Right hindlimb (tissue), 1 donor: ENCODE results near the gene FOSB.

Experiments
- DNase-seq: peaks from one replicate; pipeline ENCODE4 v3.0.0-alpha.2; 2018

FOSB gene

DNA sequence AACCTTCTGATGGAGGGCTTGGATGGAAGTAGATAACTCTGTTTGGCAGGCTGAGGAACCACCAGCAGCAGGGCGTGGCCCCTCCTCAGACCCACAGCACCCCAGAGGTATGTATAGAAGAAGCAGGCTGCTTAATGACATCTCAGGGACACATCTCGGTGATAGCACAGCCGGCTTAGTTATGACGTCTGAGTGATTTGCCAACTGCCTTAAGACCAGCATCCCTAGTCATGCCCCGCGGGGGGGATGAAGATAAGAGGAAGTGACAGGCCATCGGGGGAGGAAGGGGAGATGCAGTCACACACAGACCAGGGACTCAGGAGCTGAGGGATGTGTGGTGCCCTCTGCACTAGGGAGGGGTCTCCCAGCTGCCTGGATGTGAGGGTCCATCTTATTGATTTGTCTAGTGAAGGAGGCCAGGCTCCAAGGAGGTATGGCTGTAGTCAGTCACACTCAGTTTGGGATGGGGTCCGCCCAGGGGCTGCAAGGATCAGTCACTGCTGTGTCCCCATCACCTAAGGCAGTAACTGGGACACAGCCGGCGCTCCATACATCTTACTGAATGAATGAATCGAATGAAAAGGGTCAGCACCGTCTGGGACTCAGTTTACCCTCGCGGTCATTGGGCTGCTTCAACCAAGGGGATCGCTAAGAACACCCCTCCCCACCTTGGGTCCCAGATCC, 24.9 kb upstream of the FOSB start:
- peak; percentile 60 for DNase-seq

DNA sequence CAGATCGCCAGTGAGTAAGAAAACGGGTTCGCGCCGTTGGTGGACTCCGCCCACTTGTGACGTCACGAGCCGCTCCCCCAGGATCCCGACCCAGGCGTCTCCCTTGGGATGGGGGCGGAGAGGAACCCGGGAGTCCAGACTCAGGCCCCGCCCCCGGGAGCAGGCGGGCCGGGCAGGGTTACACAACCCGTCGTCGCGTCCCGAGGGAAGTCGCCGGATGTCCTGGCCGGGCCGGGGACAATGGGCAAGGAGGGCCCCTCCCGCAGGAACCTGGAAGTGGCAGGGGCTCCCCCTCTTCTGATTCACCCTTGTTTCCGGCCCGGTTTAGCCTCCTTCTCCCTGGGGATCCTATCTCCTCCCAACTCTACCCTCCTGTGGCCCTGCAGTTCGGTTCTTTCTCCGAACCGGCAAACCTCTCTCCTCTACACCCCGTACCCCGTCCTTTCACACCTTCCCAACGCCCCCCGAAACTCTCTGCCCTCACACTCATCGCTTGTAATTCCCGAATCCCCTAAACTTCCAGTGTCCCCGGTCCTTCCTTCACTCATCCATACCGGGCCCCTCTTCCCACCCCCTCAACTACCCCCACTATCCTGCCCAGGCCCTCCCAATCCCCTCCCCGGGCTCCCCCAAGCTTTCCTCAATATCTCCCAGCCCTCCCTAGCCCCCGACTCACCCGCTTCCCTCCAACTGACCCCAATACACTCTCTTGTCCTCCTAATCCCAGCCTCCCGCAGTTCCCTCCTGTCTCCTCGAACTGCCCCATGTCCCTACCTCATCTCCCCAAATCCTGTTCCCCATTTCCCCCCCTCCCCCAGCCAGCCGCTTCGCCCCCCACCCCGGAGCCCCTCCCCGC, 24.1 kb upstream of the FOSB start:
- peak; percentile 91 for DNase-seq

DNA sequence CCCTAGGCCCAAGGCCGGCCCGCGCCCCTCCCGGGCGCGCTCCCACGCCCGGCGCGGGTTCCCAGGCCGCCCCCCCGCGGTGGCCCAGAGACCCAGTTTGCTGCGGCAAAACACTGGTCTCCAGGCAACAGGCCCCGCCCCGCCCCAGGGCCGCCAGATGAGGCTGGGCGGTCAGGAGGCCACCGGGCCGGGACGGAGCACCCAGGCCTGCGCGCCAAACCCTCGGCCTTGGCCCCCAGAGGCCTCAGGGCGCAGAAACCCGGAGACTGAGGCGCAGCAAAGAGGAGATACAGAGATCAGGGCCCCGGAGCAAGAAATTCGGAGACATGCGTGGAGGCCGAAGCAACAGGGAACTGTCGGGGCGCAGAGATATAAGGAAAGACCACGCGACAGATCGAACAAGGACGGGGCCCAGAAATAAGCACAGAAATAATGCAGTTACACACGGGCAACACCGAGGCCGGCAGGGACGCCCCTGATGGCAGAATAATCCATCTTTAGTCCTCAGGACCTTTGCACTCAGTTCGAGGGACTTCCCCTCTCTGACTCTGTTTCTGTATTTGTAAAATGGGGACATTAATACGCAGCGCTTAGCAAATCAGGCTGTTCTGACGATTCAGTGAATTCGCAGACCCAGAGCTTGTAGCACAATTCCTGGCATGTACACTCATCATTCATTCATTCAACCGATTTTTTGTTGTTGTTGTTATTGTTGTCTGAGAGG, 23.3 kb upstream of the FOSB start:
- DNase-seq, result peak; percentile 96

DNA sequence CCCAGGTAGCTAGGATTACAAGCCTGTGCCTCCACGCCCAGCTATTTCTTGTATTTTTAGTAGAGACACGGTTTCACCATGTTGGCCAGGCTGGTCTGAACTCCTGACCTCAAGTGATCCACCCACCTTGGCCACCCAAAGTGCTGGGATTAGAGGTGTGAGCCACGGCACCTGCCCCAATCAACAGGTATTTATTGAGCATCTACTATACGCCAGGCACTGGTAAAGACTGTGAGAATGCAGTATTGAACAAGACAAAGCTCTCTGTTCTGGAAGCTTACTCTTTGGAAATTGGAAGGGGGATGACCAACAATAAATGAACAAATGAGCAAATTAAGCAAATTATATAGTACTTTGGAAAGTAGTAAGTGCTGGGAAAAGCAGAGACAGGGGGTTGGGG, 22.7 kb upstream of the FOSB start:
- no peak for DNase-seq

DNA sequence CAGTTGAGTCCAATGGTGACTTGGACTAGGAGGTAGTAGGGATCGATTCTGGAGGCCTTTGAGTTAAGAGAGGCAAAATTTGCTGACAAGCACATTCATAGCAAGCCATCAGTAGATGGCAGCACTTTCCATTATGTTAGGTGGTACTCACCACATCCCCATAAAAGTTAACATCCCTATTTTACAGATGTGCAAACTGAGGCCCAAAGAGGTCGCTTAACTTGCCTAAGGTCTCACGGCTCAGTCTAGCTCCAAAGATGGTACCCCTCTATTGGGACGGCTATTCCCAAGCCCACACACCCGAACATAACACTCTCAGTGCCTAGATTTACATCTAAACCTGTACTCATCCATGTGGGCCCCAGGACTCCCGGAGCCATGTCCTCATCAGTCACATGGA, 21.5 kb upstream of the FOSB start:
- DNase-seq, result no peak

DNA sequence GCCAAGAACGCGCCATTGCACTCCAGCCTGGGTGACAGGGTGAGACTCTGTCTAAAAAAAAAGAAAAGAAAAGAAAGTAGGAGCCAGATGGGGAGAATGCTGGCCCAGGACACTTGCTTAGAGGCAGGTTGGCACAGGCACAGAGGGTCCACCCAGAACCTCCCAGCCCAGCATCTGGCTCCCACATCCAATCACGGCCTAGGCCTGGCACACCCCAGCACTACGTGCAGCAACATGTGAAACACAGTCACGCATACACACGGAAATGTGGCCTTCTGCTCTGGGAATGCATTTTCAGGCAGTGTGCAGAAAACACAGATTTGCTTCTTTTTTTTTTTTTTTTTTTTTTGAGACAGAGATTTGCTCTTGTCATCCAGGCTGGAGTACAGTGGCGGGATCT, 20.9 kb upstream of the FOSB start:
- peak; percentile 65 for DNase-seq

DNA sequence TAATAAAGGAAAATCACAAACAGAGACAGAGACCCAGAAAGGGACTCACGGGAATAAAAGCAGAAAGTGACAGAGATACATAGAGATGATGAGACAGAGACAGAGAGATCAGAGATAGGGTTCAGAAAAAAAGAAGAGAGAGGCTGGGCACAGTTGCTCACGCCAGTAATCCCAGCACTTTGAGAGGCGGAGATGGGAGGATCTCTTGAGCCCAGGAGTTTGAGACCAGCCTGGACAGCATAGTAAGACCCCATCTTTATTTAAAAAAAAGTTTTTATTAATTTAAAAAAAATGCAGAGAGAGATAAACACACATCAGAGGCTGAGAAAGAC, 19.4 kb upstream of the FOSB start:
- no peak for DNase-seq

DNA sequence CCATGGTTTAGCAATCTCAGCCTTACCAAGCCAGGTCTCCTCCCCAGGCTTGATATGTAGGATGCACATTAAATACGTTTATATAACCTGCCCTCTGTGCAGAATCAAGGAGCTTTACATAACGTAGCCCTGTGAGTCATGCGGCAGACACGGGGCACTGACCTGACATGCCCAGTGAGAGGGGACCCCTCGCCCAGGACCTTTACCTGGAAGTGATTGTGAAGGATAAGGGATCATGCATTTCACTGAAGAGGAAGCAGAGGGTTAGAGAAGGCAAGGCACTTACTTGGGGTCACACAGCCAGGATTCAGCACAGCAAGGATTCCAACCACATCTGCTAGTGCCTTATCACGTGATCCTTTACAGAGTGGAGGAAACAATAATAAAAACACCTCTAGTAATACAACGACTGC, 18.9 kb upstream of the FOSB start:
- DNase-seq, result no peak

DNA sequence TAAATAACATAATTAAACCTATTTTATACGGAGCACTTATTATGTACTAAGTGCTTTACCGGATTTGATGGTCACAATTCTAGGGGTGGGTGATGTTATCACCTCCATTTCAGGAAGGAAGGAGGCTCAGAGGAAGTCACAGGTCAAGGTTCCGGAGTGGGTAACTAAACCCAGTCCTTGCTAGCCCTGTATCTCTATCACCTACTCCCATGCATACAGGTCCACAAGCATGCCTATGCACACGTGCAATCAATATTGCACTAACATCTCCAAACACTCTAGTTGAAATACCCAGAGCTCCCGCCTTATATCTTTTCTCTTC, 17.8 kb upstream of the FOSB start:
- DNase-seq, result no peak

DNA sequence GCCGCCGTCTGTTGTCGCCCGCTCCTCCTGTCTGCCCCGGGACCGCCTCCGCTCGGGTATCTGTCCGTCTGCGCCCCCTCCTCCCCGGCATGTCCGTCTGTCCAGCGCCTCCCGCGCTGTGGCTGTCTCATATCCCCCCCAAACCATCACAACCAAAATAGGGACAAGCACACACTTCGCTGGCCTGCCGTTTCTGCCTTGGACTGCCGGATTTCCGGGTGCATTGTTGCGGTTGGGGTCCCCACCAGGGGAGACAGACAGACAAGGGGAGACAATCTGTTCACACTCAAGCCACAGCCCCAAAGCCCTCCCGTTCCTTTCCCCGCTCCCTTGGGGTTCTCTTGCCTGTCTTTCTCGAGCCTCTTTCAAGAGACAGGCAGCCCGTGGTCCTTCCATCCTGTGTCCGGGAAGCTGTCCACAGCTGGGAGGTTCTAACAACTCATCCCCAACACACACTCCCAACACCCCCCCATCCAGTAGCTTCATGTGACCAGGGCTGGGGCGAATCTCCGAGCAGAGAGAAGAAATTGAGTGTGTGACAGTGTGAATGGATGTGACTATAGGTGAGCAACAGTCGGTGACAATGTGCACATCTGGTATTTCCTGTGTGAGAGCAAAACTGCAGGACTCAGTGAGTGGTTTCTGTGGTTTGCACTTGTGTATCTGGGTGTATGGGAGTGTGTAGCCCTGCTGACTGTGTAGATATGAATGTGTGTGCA, 16.5 kb upstream of the FOSB start:
- DNase-seq, result peak; percentile 77

DNA sequence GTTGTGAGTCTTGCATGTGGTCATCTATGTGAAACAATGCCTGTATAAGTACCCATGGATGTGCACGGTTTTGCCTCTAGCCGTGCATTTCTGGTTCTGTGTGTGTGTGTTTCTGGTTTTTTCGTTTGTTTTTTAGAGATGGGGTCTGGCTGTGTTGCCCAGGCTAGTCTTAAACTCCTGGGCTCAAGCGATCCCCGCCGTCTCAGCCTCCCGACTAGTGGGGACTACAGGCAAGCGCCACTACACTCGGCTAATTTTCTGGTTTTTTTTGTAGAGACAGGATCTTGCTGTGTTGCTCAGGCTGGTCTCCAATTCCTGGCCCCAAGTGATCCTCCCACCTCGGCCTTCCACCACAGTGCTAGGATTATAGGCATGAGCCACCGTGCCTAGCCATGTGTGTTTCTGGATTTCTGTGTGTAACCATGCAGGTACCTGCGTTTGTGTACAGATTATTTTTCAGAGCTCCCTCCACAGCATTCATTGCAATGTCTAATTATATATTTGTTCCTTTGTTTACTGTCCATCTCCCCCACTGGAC, 15.9 kb upstream of the FOSB start:
- no peak for DNase-seq

DNA sequence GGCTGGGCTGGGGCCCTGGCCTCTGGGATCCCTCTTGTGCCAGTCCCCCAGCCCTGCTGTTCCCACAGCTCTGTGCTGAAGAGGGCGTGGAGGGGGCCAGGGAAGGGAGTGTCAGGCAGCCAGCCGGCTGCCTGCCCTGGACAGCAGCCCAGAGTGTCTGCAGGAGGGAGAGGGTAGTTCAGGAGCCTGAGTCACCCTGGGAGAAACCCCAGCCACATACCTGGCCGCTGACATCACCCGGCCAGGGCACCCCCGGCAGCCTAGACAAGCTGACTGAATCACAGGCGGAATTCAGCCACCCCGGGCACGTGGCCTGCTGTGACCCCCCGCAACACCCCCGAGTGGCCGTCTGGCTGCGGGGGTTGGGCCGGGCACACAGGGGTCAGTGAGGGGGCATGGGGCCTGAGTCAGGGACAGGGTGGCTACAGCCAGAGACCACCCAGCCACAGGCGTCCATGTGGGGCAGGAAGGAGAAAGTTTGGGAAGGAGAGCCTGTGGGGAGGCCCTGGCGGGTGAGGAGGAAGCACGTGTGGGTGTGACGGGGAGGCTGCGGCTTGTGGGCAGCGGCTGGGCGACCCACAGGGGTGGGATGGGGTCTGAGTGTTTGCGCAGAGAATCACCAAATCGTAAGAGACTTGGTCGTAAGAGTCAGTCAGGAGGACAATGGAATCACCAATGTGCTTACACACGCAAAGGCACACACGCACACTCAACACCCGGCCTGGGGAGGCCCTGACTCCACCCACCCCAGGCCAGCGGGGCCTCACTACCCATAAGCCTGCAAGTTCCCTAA, 11.9 kb upstream of the FOSB start:
- DNase-seq, result peak; percentile 96

DNA sequence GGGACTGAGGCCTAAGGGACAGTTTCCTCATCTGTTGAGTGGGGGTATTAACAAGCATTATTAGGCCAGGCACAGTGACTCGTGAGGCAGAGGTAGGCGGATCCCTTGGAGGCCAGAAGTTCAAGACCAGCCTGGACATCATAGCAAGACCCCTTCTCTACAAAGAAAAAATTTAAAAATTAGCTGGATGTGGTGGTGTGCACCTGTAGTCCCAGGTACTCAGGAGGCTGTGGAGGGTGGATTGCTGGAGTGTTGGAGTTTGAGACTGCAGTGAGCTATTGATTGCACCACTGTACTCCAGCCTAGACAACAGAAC, 11.3 kb upstream of the FOSB start:
- DNase-seq, result no peak

DNA sequence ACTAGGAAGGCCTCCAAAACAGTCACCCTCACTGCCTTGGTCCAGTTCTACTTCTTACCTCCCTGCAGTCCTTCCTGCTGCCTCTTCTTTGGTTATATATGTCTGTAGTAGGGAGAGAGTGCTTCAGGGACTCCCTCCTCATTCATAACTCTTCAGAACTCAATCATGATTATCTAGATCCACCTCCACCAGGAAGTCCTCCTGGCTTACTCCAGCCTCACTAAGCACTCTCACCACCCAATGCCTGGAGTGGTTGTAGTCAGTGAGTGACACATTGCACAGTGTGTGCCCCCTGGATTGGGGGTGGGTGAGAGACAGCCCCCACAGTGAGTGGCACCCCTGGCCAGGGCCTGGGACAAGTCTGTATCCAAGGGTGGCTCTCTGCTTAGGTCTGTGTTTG, 10.0 kb upstream of the FOSB start:
- no peak for DNase-seq

DNA sequence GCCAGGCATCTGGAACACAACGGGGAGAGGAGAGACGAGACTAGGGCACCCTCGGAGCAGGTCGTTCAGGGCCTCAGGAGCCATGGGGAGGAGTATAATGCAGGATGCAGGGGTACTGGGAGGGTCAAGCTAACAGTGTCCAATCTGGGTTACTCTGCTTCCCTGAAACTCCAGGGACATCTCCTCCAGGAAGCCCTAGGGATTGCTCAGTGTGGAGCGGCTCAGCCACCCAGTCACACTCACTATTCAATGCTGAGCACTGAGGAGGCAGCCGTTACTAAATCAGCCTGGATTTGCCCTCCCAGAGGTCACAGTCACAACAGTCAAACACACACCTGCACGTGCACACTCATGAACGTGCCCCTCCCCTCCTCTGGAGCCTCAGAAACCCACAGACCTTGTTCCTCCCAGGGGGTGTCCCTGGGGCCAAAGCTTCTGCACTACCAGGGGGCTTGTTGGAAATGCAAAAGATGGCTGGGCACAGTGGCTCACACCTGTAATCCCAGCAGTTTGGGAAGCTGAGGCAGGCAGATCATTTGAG, 6.9 kb upstream of the FOSB start:
- DNase-seq, result no peak

DNA sequence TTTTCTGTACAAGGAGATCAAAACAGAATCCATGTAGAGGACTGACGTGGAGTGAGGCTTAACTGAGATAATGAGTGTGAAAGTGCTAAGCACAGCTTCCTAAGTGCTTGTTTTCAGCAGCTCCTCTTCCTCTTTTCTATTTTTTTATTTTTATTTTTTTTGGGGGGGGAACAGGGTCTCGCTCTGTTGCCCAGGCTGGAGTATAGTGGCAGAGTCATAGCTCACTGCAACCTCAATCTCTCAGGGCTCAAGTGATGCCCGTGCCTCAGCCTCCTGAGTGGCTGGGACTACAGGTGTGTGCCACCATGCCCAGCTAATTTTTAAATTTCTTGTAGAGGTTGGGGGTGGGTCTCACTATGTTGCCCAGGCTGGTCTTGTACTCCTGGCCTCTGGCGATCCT, 5.6 kb upstream of the FOSB start:
- DNase-seq, result no peak

DNA sequence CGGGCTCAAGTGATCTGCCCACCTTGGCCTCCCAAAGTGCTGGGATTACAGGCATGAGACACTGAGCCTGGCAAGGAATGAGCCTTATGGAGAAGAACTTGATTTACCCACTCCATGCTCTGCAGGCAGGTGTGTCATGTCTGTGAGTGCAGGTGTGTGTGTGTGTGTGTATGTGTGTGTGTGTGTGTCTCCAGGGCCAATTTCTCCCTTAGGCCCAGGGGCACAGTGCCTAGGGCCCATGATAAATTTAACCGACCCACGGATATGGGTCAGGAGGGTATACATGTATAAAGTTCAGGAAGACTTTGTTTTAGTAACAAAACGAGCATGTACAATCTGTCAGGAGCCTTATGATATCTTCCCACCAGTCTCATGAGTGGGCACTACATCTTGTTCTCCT, 4.6 kb upstream of the FOSB start:
- DNase-seq, result no peak

DNA sequence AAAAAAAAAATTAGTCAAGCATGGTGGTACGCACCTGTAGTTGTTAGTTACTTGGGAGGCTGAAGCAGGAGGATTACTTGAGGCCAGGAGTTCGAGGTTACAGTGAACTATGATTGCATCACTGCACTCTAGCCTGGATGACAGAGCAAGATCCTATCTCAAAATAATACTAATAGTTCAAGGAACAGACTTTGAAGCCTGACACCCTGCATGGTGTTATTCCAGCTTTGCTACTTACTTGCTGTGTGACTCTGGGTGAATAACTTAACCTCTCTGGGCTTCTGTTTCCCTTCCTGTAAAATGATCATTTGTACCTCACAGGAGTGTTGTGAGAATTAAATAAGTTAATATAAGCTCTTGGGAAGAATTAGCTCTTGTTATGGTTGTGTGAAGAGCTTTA, 3.5 kb upstream of the FOSB start:
- DNase-seq, result no peak

DNA sequence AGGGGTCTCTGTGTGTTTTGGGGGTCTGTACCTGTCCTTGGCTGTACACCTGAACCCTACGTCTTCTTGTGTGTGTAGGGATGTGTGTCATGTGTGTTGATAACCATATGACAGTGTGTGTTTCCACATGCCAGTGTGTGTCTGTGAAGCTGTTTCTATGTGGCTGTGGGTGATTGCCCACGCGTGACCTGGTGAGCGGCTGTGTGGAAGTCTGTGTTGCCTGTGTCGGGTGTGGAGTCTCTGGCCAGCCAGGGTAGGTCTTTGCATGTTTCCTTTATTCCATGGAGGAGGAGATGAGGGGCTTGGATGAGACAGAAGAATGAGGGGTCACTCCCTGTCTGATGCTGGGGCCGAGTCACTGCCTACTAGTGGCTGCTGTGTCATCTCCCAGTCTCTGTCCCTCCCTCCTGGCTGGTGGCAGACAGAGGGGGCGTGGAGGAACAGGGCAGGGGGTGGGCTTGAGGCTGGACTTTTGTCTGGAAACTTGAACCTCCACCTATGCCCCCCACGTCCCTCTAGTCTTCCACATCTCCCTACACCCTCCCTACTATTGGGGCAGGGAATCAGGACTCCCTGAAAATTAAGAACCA, 2.8 kb upstream of the FOSB start:
- DNase-seq, result no peak

DNA sequence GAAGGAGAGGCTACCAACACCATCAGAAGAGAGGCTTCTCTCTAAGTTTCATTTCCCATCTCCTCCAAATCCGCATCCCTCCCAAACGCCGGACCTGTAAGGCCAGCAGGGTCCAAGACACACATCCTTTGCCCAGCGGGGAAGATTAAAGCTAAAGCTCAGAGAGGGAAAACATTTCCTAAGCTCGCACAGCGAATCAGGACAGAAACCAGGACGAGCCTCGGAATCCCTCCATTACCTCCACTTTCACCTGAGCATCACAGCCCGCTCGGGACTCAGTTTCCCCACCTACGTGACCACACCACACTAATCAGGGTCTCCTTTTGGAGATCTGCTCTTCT, 711 bp upstream of the FOSB start:
- DNase-seq, result no peak

DNA sequence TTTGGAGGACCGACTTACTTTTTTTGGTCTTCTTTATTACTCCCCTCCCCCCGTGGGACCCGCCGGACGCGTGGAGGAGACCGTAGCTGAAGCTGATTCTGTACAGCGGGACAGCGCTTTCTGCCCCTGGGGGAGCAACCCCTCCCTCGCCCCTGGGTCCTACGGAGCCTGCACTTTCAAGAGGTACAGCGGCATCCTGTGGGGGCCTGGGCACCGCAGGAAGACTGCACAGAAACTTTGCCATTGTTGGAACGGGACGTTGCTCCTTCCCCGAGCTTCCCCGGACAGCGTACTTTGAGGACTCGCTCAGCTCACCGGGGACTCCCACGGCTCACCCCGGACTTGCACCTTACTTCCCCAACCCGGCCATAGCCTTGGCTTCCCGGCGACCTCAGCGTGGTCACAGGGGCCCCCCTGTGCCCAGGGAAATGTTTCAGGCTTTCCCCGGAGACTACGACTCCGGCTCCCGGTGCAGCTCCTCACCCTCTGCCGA, 409 bp downstream of the FOSB start:
- peak; percentile 85 for DNase-seq

DNA sequence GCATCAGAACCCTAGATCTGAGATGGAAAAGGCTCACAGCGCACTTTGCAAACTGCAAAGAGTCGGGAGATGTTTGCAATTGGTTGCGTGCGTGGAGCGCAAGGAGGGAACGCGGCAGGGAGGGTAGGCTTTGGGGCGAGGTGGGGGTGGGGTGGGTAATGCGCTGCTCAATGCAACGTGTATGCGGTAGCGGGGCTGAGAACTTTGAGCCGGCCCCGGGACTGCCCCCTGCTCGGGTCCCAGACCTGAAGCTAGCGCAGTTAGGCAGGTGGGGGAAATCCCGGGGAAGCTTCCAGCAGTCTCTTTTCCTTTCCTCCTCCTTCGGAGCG, 971 bp downstream of the FOSB start:
- DNase-seq, result no peak
